HL-60 (cell line): ENCODE results near the gene STX10.

Experiments used
- CTCF ChIP-seq: IDR thresholded peaks from one replicate; pipeline ENCODE4 v1.5.1; 2011; ENCODE audit warnings: low read length, control low read depth, inconsistent platforms; ENCODE audit not compliant: insufficient read depth
- GABPA ChIP-seq: IDR thresholded peaks from 2 replicates; pipeline ENCODE4 v1.6.1; 2012; ENCODE audit warnings: low read depth
- POLR2AphosphoS5 ChIP-seq: IDR thresholded peaks from 2 replicates; pipeline ENCODE4 v1.6.1; 2012; ENCODE audit warnings: low read depth
- TF ChIP-seq, protein P1 (sequence below): IDR thresholded peaks from 2 replicates; pipeline ENCODE4 v1.6.1; 2012; ENCODE audit warnings: low read depth; ENCODE audit not compliant: insufficient replicate concordance

DNA sequence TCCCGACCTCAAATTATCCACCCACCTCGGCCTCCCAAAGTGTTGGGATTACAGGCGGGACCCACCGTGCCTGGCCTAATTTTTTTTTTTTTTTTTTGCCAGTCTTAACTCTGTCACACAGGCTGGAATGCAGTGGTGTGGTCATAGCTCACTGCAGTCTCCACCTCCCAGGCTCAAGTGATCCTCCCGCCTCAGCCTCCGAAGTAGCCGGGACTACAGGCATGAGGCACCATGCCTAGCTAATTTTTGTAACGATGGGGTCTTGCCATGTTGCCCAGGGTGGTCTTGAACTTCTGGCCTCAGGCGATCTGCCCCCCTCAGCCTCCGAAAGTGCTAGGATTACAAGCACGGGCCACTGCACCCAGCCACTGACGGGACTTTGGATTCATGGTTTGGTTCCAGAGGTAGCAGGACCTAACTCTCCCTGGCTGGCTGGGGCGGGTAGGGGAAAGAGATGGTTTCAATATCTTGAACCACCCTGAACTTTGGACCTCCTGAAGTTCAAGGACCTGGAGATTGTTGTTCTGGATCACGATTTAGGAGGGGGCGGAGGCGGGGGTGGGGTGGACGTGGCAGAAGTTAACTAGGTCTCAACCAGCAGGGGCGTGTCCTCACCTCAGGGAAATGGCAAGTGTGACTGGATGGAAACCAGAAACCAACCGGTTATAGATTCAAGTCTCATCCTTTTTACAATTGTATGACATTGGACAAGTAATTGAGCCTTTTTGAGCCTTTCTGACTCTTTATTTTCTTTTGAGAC lies 40.8 kb upstream of the STX10 start:
- TF ChIP-seq CTCF: no peak
- no peak for TF ChIP-seq POLR2AphosphoS5
- TF ChIP-seq, protein P1, sequence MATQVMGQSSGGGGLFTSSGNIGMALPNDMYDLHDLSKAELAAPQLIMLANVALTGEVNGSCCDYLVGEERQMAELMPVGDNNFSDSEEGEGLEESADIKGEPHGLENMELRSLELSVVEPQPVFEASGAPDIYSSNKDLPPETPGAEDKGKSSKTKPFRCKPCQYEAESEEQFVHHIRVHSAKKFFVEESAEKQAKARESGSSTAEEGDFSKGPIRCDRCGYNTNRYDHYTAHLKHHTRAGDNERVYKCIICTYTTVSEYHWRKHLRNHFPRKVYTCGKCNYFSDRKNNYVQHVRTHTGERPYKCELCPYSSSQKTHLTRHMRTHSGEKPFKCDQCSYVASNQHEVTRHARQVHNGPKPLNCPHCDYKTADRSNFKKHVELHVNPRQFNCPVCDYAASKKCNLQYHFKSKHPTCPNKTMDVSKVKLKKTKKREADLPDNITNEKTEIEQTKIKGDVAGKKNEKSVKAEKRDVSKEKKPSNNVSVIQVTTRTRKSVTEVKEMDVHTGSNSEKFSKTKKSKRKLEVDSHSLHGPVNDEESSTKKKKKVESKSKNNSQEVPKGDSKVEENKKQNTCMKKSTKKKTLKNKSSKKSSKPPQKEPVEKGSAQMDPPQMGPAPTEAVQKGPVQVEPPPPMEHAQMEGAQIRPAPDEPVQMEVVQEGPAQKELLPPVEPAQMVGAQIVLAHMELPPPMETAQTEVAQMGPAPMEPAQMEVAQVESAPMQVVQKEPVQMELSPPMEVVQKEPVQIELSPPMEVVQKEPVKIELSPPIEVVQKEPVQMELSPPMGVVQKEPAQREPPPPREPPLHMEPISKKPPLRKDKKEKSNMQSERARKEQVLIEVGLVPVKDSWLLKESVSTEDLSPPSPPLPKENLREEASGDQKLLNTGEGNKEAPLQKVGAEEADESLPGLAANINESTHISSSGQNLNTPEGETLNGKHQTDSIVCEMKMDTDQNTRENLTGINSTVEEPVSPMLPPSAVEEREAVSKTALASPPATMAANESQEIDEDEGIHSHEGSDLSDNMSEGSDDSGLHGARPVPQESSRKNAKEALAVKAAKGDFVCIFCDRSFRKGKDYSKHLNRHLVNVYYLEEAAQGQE: no peak
- no peak for TF ChIP-seq GABPA
